ENCODE data around the gene CPNE5. TPM values are rescaled to one million over a fixed set of nuclear protein-coding genes. Genes with fewer than 3 reads are reported as not detected.

CPNE5 gene
- total and polyA plus RNA-seq, 2 donors: 0.57 to 3.4 TPM

- H3K9me3 ChIP-seq (ENCODE audit: control insufficient read depth in 2 of 2, insufficient read depth in 1 of 2, low read length in 1 of 2): no peaks in the 10 kb centered on the region
- H3K4me3 ChIP-seq (ENCODE audit: low read length in 2 of 2): no peak overlapping the region
- no peaks in the 10 kb centered on the region for H3K36me3 ChIP-seq (ENCODE audit: control insufficient read depth in 2 of 2, insufficient read depth in 2 of 2, low read length in 1 of 2)
- DNase-seq (ENCODE audit: low read depth in 6 of 9, low spot score in 9 of 9): no peak
- WGBS: 94% methylated on average over 5 of the region's 5 CpGs
- H3K27me3 ChIP-seq (ENCODE audit: control insufficient read depth in 2 of 2, insufficient read depth in 1 of 2, low read length in 1 of 2): peaks cover 0 to 5% of the 10 kb centered on the region in 2 donors
- no peak overlapping the region for H3K27ac ChIP-seq (ENCODE audit: low read depth in 1 of 2, low read length in 1 of 2)
- H3K4me1 ChIP-seq (ENCODE audit: control insufficient read depth in 2 of 2, insufficient read depth in 2 of 2, low read length in 2 of 2): peaks cover 0 to 6% of the 10 kb centered on the region in 2 donors
Observed at GRCh38 chr6:36783603-36784375, 55.5 kb downstream of the CPNE5 start.

GRCh38 chr6:36781669-36782068 lies 57.6 kb downstream of the CPNE5 start:
- DNase-seq (ENCODE audit: low read depth in 6 of 9, low spot score in 9 of 9): no peak
- no peaks in the 10 kb centered on the region for H3K36me3 ChIP-seq (ENCODE audit: control insufficient read depth in 2 of 2, insufficient read depth in 2 of 2, low read length in 1 of 2)
- H3K4me1 ChIP-seq (ENCODE audit: control insufficient read depth in 2 of 2, insufficient read depth in 2 of 2, low read length in 2 of 2): peaks cover 0 to 6% of the 10 kb centered on the region in 2 donors
- no peaks in the 10 kb centered on the region for H3K9me3 ChIP-seq (ENCODE audit: control insufficient read depth in 2 of 2, insufficient read depth in 1 of 2, low read length in 1 of 2)
- peaks cover 0 to 1% of the 10 kb centered on the region in 2 donors for H3K27me3 ChIP-seq (ENCODE audit: control insufficient read depth in 2 of 2, insufficient read depth in 1 of 2, low read length in 1 of 2)
- H3K27ac ChIP-seq (ENCODE audit: low read depth in 1 of 2, low read length in 1 of 2): no peak overlapping the region
- WGBS: 88% methylated on average over 8 of the region's 8 CpGs
- H3K4me3 ChIP-seq (ENCODE audit: low read length in 2 of 2): no peak overlapping the region

- Histone ChIP-seq H3K36me3 (ENCODE audit: control insufficient read depth in 2 of 2, insufficient read depth in 2 of 2, low read length in 1 of 2) (no peaks in the 10 kb centered on the region), H3K27ac (ENCODE audit: low read depth in 1 of 2, low read length in 1 of 2) (no peak overlapping the region), H3K4me3 (ENCODE audit: low read length in 2 of 2) (no peak overlapping the region), H3K4me1 (ENCODE audit: control insufficient read depth in 2 of 2, insufficient read depth in 2 of 2, low read length in 2 of 2) (peaks cover 0 to 6% of the 10 kb centered on the region in 2 donors), H3K9me3 (ENCODE audit: control insufficient read depth in 2 of 2, insufficient read depth in 1 of 2, low read length in 1 of 2) (no peaks in the 10 kb centered on the region), H3K27me3 (ENCODE audit: control insufficient read depth in 2 of 2, insufficient read depth in 1 of 2, low read length in 1 of 2) (peaks cover 0 to 4% of the 10 kb centered on the region in 2 donors)
- 42% methylated on average over 11 of the region's 11 CpGs for WGBS
- no peak for DNase-seq (ENCODE audit: low read depth in 6 of 9, low spot score in 9 of 9)
Observed at GRCh38 chr6:36780442-36781177, 58.6 kb downstream of the CPNE5 start.

- peaks cover 0 to 4% of the 10 kb centered on the region in 2 donors for H3K27me3 ChIP-seq (ENCODE audit: control insufficient read depth in 2 of 2, insufficient read depth in 1 of 2, low read length in 1 of 2)
Observed at GRCh38 chr6:36779227-36779626, 60.0 kb downstream of the CPNE5 start.

GRCh38 chr6:36777801-36778200 lies 61.4 kb downstream of the CPNE5 start:
- Histone ChIP-seq H3K27ac (ENCODE audit: low read depth in 1 of 2, low read length in 1 of 2) (no peak overlapping the region), H3K4me1 (ENCODE audit: control insufficient read depth in 2 of 2, insufficient read depth in 2 of 2, low read length in 2 of 2) (peaks cover 0 to 6% of the 10 kb centered on the region in 2 donors), H3K36me3 (ENCODE audit: control insufficient read depth in 2 of 2, insufficient read depth in 2 of 2, low read length in 1 of 2) (no peaks in the 10 kb centered on the region), H3K9me3 (ENCODE audit: control insufficient read depth in 2 of 2, insufficient read depth in 1 of 2, low read length in 1 of 2) (no peaks in the 10 kb centered on the region), H3K27me3 (ENCODE audit: control insufficient read depth in 2 of 2, insufficient read depth in 1 of 2, low read length in 1 of 2) (peaks cover 0 to 4% of the 10 kb centered on the region in 2 donors), H3K4me3 (ENCODE audit: low read length in 2 of 2) (no peak overlapping the region)
- DNase-seq (ENCODE audit: low read depth in 6 of 9, low spot score in 9 of 9): no peak
- 77% methylated on average over 5 of the region's 5 CpGs for WGBS

More at GRCh38 chr6:36779227-36779626, 60.0 kb downstream of the CPNE5 start:
- Histone ChIP-seq H3K4me1 (ENCODE audit: control insufficient read depth in 2 of 2, insufficient read depth in 2 of 2, low read length in 2 of 2) (peaks cover 0 to 6% of the 10 kb centered on the region in 2 donors), H3K9me3 (ENCODE audit: control insufficient read depth in 2 of 2, insufficient read depth in 1 of 2, low read length in 1 of 2) (no peaks in the 10 kb centered on the region), H3K4me3 (ENCODE audit: low read length in 2 of 2) (no peak overlapping the region), H3K36me3 (ENCODE audit: control insufficient read depth in 2 of 2, insufficient read depth in 2 of 2, low read length in 1 of 2) (no peaks in the 10 kb centered on the region), H3K27ac (ENCODE audit: low read depth in 1 of 2, low read length in 1 of 2) (no peak overlapping the region)
- DNase-seq (ENCODE audit: low read depth in 6 of 9, low spot score in 9 of 9): no peak
- WGBS: 88% methylated on average over 5 of the region's 5 CpGs

GRCh38 chr6:36776167-36776566 lies 63.1 kb downstream of the CPNE5 start:
- Histone ChIP-seq H3K36me3 (ENCODE audit: control insufficient read depth in 2 of 2, insufficient read depth in 2 of 2, low read length in 1 of 2) (no peaks in the 10 kb centered on the region), H3K27ac (ENCODE audit: low read depth in 1 of 2, low read length in 1 of 2) (no peak overlapping the region), H3K4me1 (ENCODE audit: control insufficient read depth in 2 of 2, insufficient read depth in 2 of 2, low read length in 2 of 2) (peaks cover 4 to 21% of the 10 kb centered on the region in 2 donors), H3K4me3 (ENCODE audit: low read length in 2 of 2) (no peak overlapping the region), H3K9me3 (ENCODE audit: control insufficient read depth in 2 of 2, insufficient read depth in 1 of 2, low read length in 1 of 2) (no peaks in the 10 kb centered on the region), H3K27me3 (ENCODE audit: control insufficient read depth in 2 of 2, insufficient read depth in 1 of 2, low read length in 1 of 2) (peaks cover 0 to 4% of the 10 kb centered on the region in 2 donors)
- DNase-seq (ENCODE audit: low read depth in 6 of 9, low spot score in 9 of 9): no peak
- WGBS: 93% methylated on average over 5 of the region's 5 CpGs

GRCh38 chr6:36774331-36774730 lies 64.9 kb downstream of the CPNE5 start:
- H3K27me3 ChIP-seq (ENCODE audit: control insufficient read depth in 2 of 2, insufficient read depth in 1 of 2, low read length in 1 of 2): peaks cover 0 to 4% of the 10 kb centered on the region in 2 donors
- H3K4me1 ChIP-seq (ENCODE audit: control insufficient read depth in 2 of 2, insufficient read depth in 2 of 2, low read length in 2 of 2): peaks cover 11 to 30% of the 10 kb centered on the region in 2 donors
- no peaks in the 10 kb centered on the region for H3K36me3 ChIP-seq (ENCODE audit: control insufficient read depth in 2 of 2, insufficient read depth in 2 of 2, low read length in 1 of 2)
- H3K27ac ChIP-seq (ENCODE audit: low read depth in 1 of 2, low read length in 1 of 2): no peak overlapping the region
- DNase-seq (ENCODE audit: low read depth in 6 of 9, low spot score in 9 of 9): no peak
- no peak overlapping the region for H3K4me3 ChIP-seq (ENCODE audit: low read length in 2 of 2)
- 93% methylated on average over 5 of the region's 5 CpGs for WGBS
- H3K9me3 ChIP-seq (ENCODE audit: control insufficient read depth in 2 of 2, insufficient read depth in 1 of 2, low read length in 1 of 2): no peaks in the 10 kb centered on the region

- H3K36me3 ChIP-seq (ENCODE audit: control insufficient read depth in 2 of 2, insufficient read depth in 2 of 2, low read length in 1 of 2): no peaks in the 10 kb centered on the region
- WGBS: 12% methylated on average over 8 of the region's 8 CpGs
- peak in 1 of 9 donors; percentile 28 for DNase-seq (ENCODE audit: low read depth in 6 of 9, low spot score in 9 of 9)
- peak overlapping the region in 1 of 2 donors; percentile 14 for H3K27ac ChIP-seq (ENCODE audit: low read depth in 1 of 2, low read length in 1 of 2)
- peaks cover 0 to 4% of the 10 kb centered on the region in 2 donors for H3K27me3 ChIP-seq (ENCODE audit: control insufficient read depth in 2 of 2, insufficient read depth in 1 of 2, low read length in 1 of 2)
- no peak overlapping the region for H3K4me3 ChIP-seq (ENCODE audit: low read length in 2 of 2)
- H3K9me3 ChIP-seq (ENCODE audit: control insufficient read depth in 2 of 2, insufficient read depth in 1 of 2, low read length in 1 of 2): no peaks in the 10 kb centered on the region
- peaks cover 17 to 40% of the 10 kb centered on the region in 2 donors for H3K4me1 ChIP-seq (ENCODE audit: control insufficient read depth in 2 of 2, insufficient read depth in 2 of 2, low read length in 2 of 2)
Observed at GRCh38 chr6:36772397-36772796, 66.8 kb downstream of the CPNE5 start.

- Histone ChIP-seq H3K27ac (ENCODE audit: low read depth in 1 of 2, low read length in 1 of 2) (no peak overlapping the region), H3K9me3 (ENCODE audit: control insufficient read depth in 2 of 2, insufficient read depth in 1 of 2, low read length in 1 of 2) (no peaks in the 10 kb centered on the region), H3K4me1 (ENCODE audit: control insufficient read depth in 2 of 2, insufficient read depth in 2 of 2, low read length in 2 of 2) (peaks cover 17 to 46% of the 10 kb centered on the region in 2 donors), H3K4me3 (ENCODE audit: low read length in 2 of 2) (no peak overlapping the region), H3K27me3 (ENCODE audit: control insufficient read depth in 2 of 2, insufficient read depth in 1 of 2, low read length in 1 of 2) (peaks cover 0 to 2% of the 10 kb centered on the region in 2 donors), H3K36me3 (ENCODE audit: control insufficient read depth in 2 of 2, insufficient read depth in 2 of 2, low read length in 1 of 2) (no peaks in the 10 kb centered on the region)
- DNase-seq (ENCODE audit: low read depth in 6 of 9, low spot score in 9 of 9): no peak
- 92% methylated on average over 2 of the region's 2 CpGs for WGBS
Observed at GRCh38 chr6:36771145-36771544, 68.1 kb downstream of the CPNE5 start.

All from thymus (tissue), 11 donors.